H1 (cell line): ENCODE data around the gene KDF1.

Experiments
- CBX5 ChIP-seq: fragments of 300-800, 300-1000 bp; sonication (generic); IDR thresholded peaks from 2 replicates; pipeline ENCODE4 v1.7.1; 2016; ENCODE audit warnings: antibody characterized with exemption, low read length, low read depth
- EZH2 ChIP-seq: fragments of 200-600 bp; sonication (generic); IDR thresholded peaks from 2 replicates; pipeline ENCODE4 v1.7.1; 2012; ENCODE audit warnings: low read depth, mild to moderate bottlenecking, moderate library complexity, low read length, inconsistent platforms; ENCODE audit not compliant: severe bottlenecking
- JUND ChIP-seq: IDR thresholded peaks from 2 replicates; pipeline ENCODE4 v1.6.1; 2011; ENCODE audit warnings: mild to moderate bottlenecking, improper control_type of control experiment, low read length
- KDM1A ChIP-seq: fragments of 200-600, 300-600 bp; sonication (generic); IDR thresholded peaks from 2 replicates; pipeline ENCODE4 v1.7.1; 2016; ENCODE audit warnings: mild to moderate bottlenecking, low read length, borderline replicate concordance
- POLR2A ChIP-seq, 2 experiments: IDR thresholded peaks; 1 replicate in 1 of 2; 2 replicates in 1 of 2; pipeline ENCODE4 v1.6.1; 2011; ENCODE audit warnings: low read depth in 2 of 2, low read length in 2 of 2, mild to moderate bottlenecking in 2 of 2; ENCODE audit errors: control extremely low read depth in 1 of 2
- SP1 ChIP-seq: IDR thresholded peaks from 2 replicates; pipeline ENCODE4 v1.6.1; 2011; ENCODE audit warnings: low read depth, low read length
- TF ChIP-seq, protein P1 (sequence below): IDR thresholded peaks from 2 replicates; pipeline ENCODE4 v1.6.1; 2012; ENCODE audit warnings: inconsistent platforms
- TF ChIP-seq, protein P2 (sequence below): IDR thresholded peaks from 2 replicates; pipeline ENCODE4 v1.6.1; 2012; ENCODE audit warnings: inconsistent platforms

GRCh38 chr1:26913389-26913753 lies 46.9 kb downstream of the KDF1 start:
- TF ChIP-seq EZH2 (no peak), SP1 (no peak), POLR2A (IDR thresholded peaks at IDR 0.05; ENCODE audit: control extremely low read depth in 1 of 2, low read depth in 2 of 2, low read length in 2 of 2) (no peak), JUND (no peak), CBX5 (no peak), KDM1A (no peak)
- TF ChIP-seq, protein P1, sequence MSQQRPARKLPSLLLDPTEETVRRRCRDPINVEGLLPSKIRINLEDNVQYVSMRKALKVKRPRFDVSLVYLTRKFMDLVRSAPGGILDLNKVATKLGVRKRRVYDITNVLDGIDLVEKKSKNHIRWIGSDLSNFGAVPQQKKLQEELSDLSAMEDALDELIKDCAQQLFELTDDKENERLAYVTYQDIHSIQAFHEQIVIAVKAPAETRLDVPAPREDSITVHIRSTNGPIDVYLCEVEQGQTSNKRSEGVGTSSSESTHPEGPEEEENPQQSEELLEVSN, result no peak
- TF ChIP-seq, protein P2, sequence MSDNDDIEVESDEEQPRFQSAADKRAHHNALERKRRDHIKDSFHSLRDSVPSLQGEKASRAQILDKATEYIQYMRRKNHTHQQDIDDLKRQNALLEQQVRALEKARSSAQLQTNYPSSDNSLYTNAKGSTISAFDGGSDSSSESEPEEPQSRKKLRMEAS, result no peak
